Endothelial cell of umbilical vein (primary cell): ENCODE measurements around the gene MAPK4. TPM values are rescaled to one million over a fixed set of nuclear protein-coding genes. Genes with fewer than 3 reads are reported as not detected.

Source experiments
- BruUV-seq: library from RNA; stranded (reverse); fragments of 400-500 nt; replicated peaks from 2 replicates; lab custom pipeline; 2021; lab: Mats Ljungman, UMichigan
- CTCF ChIA-PET: fragments of 300-600, 350-600 bp; sonication (Branson Sonifier 250); formaldehyde crosslinking; loops from one replicate; lab custom pipeline; 2021; ENCODE audit warnings: antibody characterized with exemption, inconsistent platforms; lab: Charles Lee
- POLR2A ChIA-PET: fragments of 300-600, 350-600 bp; sonication (Branson Sonifier 250); formaldehyde crosslinking; loops from one replicate; lab custom pipeline; 2021; ENCODE audit warnings: antibody characterized with exemption, inconsistent platforms; lab: Charles Lee
- DNase-seq: peaks from one replicate; pipeline ENCODE4 v3.0.0-alpha.2; 2011; ENCODE audit warnings: low read depth, low spot score
- FAIRE-seq: peaks from 2 replicates; lab custom pipeline; 2011; peaks lifted over from hg19 to GRCh38; lab: Jason Lieb, UNC
- H2AFZ ChIP-seq: 2 replicates; pipeline ENCODE4 v1.6.0; 2012; ENCODE audit warnings: low read depth, low read length, control low read depth, inconsistent platforms
- H3K27ac ChIP-seq: 2 replicates; pipeline ENCODE4 v1.5.1; 2011; ENCODE audit warnings: low read depth, mild to moderate bottlenecking, control low read depth, low read length, moderate library complexity; ENCODE audit not compliant: insufficient read depth
- H3K27me3 ChIP-seq, 2 experiments: 2 replicates each; pipeline versions ENCODE4 v1.6.0 to v1.6.1; 2011; ENCODE audit warnings: low read length in 2 of 2, mixed read lengths in 1 of 2; ENCODE audit not compliant: control insufficient read depth in 2 of 2, insufficient read depth in 2 of 2
- H3K36me3 ChIP-seq, 2 experiments: 2 replicates in 1 of 2; 3 replicates in 1 of 2; pipeline ENCODE4 v1.5.1; 2011; ENCODE audit warnings: low read length in 2 of 2, mild to moderate bottlenecking in 1 of 2, moderate library complexity in 1 of 2; ENCODE audit not compliant: control insufficient read depth in 2 of 2, insufficient read depth in 2 of 2; ENCODE audit errors: extremely low read depth in 1 of 2
- H3K4me1 ChIP-seq: 3 replicates; pipeline ENCODE4 v1.5.1; 2011; ENCODE audit warnings: mild to moderate bottlenecking, low read length; ENCODE audit not compliant: control insufficient read depth, insufficient read depth; ENCODE audit errors: extremely low read depth
- H3K4me2 ChIP-seq: 2 replicates; pipeline ENCODE4 v1.6.1; 2011; ENCODE audit warnings: low read length, control low read depth, mixed read lengths; ENCODE audit not compliant: insufficient read depth
- H3K4me3 ChIP-seq, 3 experiments: fragments of 200-600 bp in 1 of 3; sonication (generic), shearing (Covaris generic) in 1 of 3; replicated peaks in 1 of 3; 2 replicates each; pipeline ENCODE4 v1.5.1; 2011 to 2016; ENCODE audit warnings: control low read depth in 3 of 3, low read length in 3 of 3, mild to moderate bottlenecking in 2 of 3, inconsistent platforms in 1 of 3, low read depth in 1 of 3, moderate library complexity in 1 of 3; ENCODE audit not compliant: insufficient read depth in 1 of 3
- H3K79me2 ChIP-seq: 2 replicates; pipeline ENCODE4 v1.6.0; 2012; ENCODE audit warnings: low read length, inconsistent platforms; ENCODE audit not compliant: control insufficient read depth, insufficient read depth
- H3K9ac ChIP-seq: replicated peaks from 2 replicates; pipeline ENCODE3; 2011; ENCODE audit warnings: low read length, control low read depth; ENCODE audit not compliant: insufficient read depth; ENCODE audit errors: extremely low read depth
- H3K9me1 ChIP-seq: replicated peaks from 3 replicates; pipeline ENCODE4 v1.6.0; 2011; ENCODE audit warnings: mild to moderate bottlenecking, low read length; ENCODE audit not compliant: control insufficient read depth, insufficient read depth; ENCODE audit errors: extremely low read depth
- H3K9me3 ChIP-seq: replicated peaks from 2 replicates; pipeline ENCODE4 v1.5.1; 2012; ENCODE audit warnings: low read length, inconsistent platforms; ENCODE audit not compliant: control insufficient read depth, insufficient read depth
- H4K20me1 ChIP-seq: replicated peaks from 2 replicates; pipeline ENCODE3; 2011; ENCODE audit warnings: mild to moderate bottlenecking, low read length; ENCODE audit not compliant: control insufficient read depth, insufficient read depth; ENCODE audit errors: extremely low read depth
- EZH2 ChIP-seq: IDR thresholded peaks from 2 replicates; pipeline ENCODE4 v1.6.1; 2012; ENCODE audit warnings: borderline replicate concordance, low read depth, mild to moderate bottlenecking, moderate library complexity, low read length, inconsistent platforms; ENCODE audit not compliant: severe bottlenecking
- FOS ChIP-seq: IDR thresholded peaks from 2 replicates; pipeline ENCODE4 v1.6.1; 2011; ENCODE audit warnings: mild to moderate bottlenecking, low read length, moderate library complexity, borderline replicate concordance; ENCODE audit not compliant: insufficient read depth
- GATA2 ChIP-seq: IDR thresholded peaks from 2 replicates; pipeline ENCODE4 v1.7.0; 2011; ENCODE audit warnings: low read depth, mild to moderate bottlenecking, moderate library complexity, mixed read lengths, low read length; ENCODE audit not compliant: insufficient read length, insufficient read depth
- JUN ChIP-seq: IDR thresholded peaks from 2 replicates; pipeline ENCODE4 v1.6.1; 2011; ENCODE audit warnings: borderline replicate concordance, low read depth; ENCODE audit not compliant: insufficient read length, insufficient read depth
- MAX ChIP-seq: IDR thresholded peaks from 2 replicates; pipeline ENCODE4 v1.6.1; 2011; ENCODE audit not compliant: insufficient read depth, insufficient read length
- MYC ChIP-seq: IDR thresholded peaks from one replicate; pipeline ENCODE4 v1.6.1; 2011; ENCODE audit warnings: mild to moderate bottlenecking, low read depth, low read length
- POLR2A ChIP-seq: IDR thresholded peaks from 2 replicates; pipeline ENCODE4 v1.6.1; 2012; ENCODE audit warnings: low read depth, mild to moderate bottlenecking, control low read depth, low read length
- POLR2AphosphoS5 ChIP-seq: IDR thresholded peaks from 2 replicates; pipeline ENCODE4 v1.6.1; 2012; ENCODE audit warnings: low read depth, mild to moderate bottlenecking, control low read depth, low read length, moderate library complexity; ENCODE audit not compliant: insufficient read depth
- dilution Hi-C: fragments of 300-500 bp; cut with MboI; formaldehyde crosslinking; loops from one replicate; pipeline ENCODE4 v1.15.0; 2019; ENCODE audit warnings: low sequenced_read_pairs; ENCODE audit not compliant: extremely low pct_ligation_motif_present
- intact Hi-C: fragments of 100-400 bp; cut with micrococcal nuclease; formaldehyde crosslinking; loops from one replicate; pipeline ENCODE4 v1.10.0; 2022
- polyA plus RNA-seq, 4 experiments: library from polyadenylated mRNA; depleted of rRNA in 3 of 4; stranded (reverse) in 3 of 4; unstranded in 1 of 4; fragments of >200 nt; gene quantifications; 2 replicates each; pipeline versions ENCODE4 v1.2.1 to v1.2.3, GENCODE V29; 2011 to 2012; ENCODE audit warnings: missing spikeins in 1 of 4
- total RNA-seq: library from RNA; stranded (reverse); gene quantifications from 2 replicates; pipeline ENCODE4 v1.2.3, GENCODE V29; 2021
- TF ChIP-seq, protein P1 (sequence below), 2 donors: IDR thresholded peaks; 1 replicate in 1 of 2; 2 replicates in 1 of 2; pipeline ENCODE4 v1.5.1; 2011; ENCODE audit warnings: low read length in 2 of 2, mild to moderate bottlenecking in 2 of 2, moderate library complexity in 2 of 2, control low read depth in 1 of 2, inconsistent platforms in 1 of 2, low read depth in 1 of 2; ENCODE audit not compliant: insufficient read depth in 1 of 2; ENCODE audit errors: extremely low read depth in 1 of 2

MAPK4 gene
- total and polyA plus RNA-seq, 2 donors (not counting 3 experiments of a cell fraction or from before 2014, with no cell fraction given) = not detected

DNA sequence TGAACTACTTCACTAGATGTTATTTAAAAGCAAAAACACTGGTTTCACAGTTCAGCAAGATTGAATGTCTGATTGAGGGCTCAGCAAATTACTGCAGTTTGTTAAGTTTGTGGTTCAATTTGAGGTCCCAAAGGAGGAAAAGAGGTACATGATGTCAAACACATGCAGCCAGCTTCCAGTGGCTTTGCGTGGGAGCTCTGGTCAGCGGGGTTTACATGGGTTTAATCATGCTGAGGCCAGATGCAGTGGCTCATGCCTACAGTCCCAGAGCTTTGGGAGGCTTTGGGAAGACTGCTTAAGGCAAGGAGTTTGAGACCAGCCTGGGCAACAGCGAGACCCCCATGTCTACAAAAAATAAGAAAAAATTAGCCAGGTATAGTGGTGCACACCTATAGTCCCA is 111.5 kb downstream of the MAPK4 start:
- no peak overlapping the region for H3K9ac ChIP-seq
- no peaks in the 10 kb centered on the region for H3K9me1 ChIP-seq
- CTCF ChIA-PET = no interaction called here
- H3K4me3 ChIP-seq = no peak overlapping the region
- H4K20me1 ChIP-seq = no peaks in the 10 kb centered on the region
- no peaks in the 10 kb centered on the region for H3K36me3 ChIP-seq
- POLR2A ChIA-PET = no interaction called here
- TF ChIP-seq POLR2A (no peak), POLR2AphosphoS5 (no peak), JUN (no peak), GATA2 (no peak), MAX (no peak), FOS (no peak), EZH2 (no peak), MYC (no peak)
- TF ChIP-seq, protein P1, sequence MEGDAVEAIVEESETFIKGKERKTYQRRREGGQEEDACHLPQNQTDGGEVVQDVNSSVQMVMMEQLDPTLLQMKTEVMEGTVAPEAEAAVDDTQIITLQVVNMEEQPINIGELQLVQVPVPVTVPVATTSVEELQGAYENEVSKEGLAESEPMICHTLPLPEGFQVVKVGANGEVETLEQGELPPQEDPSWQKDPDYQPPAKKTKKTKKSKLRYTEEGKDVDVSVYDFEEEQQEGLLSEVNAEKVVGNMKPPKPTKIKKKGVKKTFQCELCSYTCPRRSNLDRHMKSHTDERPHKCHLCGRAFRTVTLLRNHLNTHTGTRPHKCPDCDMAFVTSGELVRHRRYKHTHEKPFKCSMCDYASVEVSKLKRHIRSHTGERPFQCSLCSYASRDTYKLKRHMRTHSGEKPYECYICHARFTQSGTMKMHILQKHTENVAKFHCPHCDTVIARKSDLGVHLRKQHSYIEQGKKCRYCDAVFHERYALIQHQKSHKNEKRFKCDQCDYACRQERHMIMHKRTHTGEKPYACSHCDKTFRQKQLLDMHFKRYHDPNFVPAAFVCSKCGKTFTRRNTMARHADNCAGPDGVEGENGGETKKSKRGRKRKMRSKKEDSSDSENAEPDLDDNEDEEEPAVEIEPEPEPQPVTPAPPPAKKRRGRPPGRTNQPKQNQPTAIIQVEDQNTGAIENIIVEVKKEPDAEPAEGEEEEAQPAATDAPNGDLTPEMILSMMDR (IDR thresholded peaks at IDR 0.05; ENCODE audit: extremely low read depth in 1 of 2, insufficient read depth in 1 of 2, low read depth in 1 of 2, low read length in 2 of 2) = no peak
- DNase-seq = no peak
- no peak for FAIRE-seq
- H3K4me2 ChIP-seq = no peak overlapping the region
- H3K27me3 ChIP-seq = no peaks in the 10 kb centered on the region
- no peak overlapping the region for H2AFZ ChIP-seq
- no TSS peak for BruUV-seq
- H3K27ac ChIP-seq = no peak overlapping the region
- dilution Hi-C loops (no loop called here), intact Hi-C loops (no loop called here)
- H3K79me2 ChIP-seq = no peaks in the 10 kb centered on the region
- H3K4me1 ChIP-seq = no peaks in the 10 kb centered on the region
- H3K9me3 ChIP-seq = no peaks in the 10 kb centered on the region
